GM18505 (cell line): ENCODE measurements around the gene NTN1.

Experiments
- ATAC-seq: cut with Tn5 transposase; IDR thresholded peaks from one replicate; pipeline ENCODE4 v1.9.1; 2021; ENCODE audit not compliant: unreplicated experiment
- POLR2A ChIP-seq: IDR thresholded peaks from 4 replicates; pipeline ENCODE4 v1.6.1; 2011; ENCODE audit warnings: borderline replicate concordance; ENCODE audit not compliant: insufficient read depth, insufficient read length; ENCODE audit errors: extremely low read depth

NTN1 gene

GRCh38 chr17:9258115-9259015 is 237.1 kb downstream of the NTN1 start:
- no peak for ATAC-seq
- no peak for TF ChIP-seq POLR2A

- no peak for ATAC-seq
- TF ChIP-seq POLR2A = no peak
Measured at GRCh38 chr17:9259419-9259818, 238.1 kb downstream of the NTN1 start.

GRCh38 chr17:9261081-9262012 is 240.0 kb downstream of the NTN1 start:
- TF ChIP-seq POLR2A = no peak
- no peak for ATAC-seq

GRCh38 chr17:9266031-9266680 is 244.8 kb downstream of the NTN1 start:
- ATAC-seq = no peak
- TF ChIP-seq POLR2A = no peak

GRCh38 chr17:9266697-9267117 is 245.4 kb downstream of the NTN1 start:
- no peak for ATAC-seq

GRCh38 chr17:9268546-9268945 is 247.2 kb downstream of the NTN1 start:
- no peak for TF ChIP-seq POLR2A
- ATAC-seq = no peak

More at GRCh38 chr17:9266697-9267117, 245.4 kb downstream of the NTN1 start:
- no peak for TF ChIP-seq POLR2A

- no peak for ATAC-seq
- no peak for TF ChIP-seq POLR2A
Measured at GRCh38 chr17:9269350-9270035, 248.2 kb downstream of the NTN1 start.

GRCh38 chr17:9270921-9271320 is 249.6 kb downstream of the NTN1 start:
- TF ChIP-seq POLR2A = no peak
- ATAC-seq = no peak

- no peak for ATAC-seq
Measured at GRCh38 chr17:9271989-9272388, 250.7 kb downstream of the NTN1 start.

GRCh38 chr17:9272501-9273200 is 251.3 kb downstream of the NTN1 start:
- TF ChIP-seq POLR2A = no peak
- ATAC-seq = no peak

More at GRCh38 chr17:9271989-9272388, 250.7 kb downstream of the NTN1 start:
- no peak for TF ChIP-seq POLR2A

GRCh38 chr17:9273428-9274391 is 252.4 kb downstream of the NTN1 start:
- no peak for ATAC-seq
- no peak for TF ChIP-seq POLR2A

- ATAC-seq = no peak
- no peak for TF ChIP-seq POLR2A
Measured at GRCh38 chr17:9274973-9275372, 253.7 kb downstream of the NTN1 start.

- no peak for ATAC-seq
Measured at GRCh38 chr17:9279893-9280292, 258.6 kb downstream of the NTN1 start.

More at GRCh38 chr17:9279893-9280292, 258.6 kb downstream of the NTN1 start:
- TF ChIP-seq POLR2A = no peak
